NCI-H2196 treated with DMSO at 0.1 percent for 48 hours (cell line): ENCODE results near the gene ABCA1.
"Not testable (repeated sequence)": the region's sequence is repeated elsewhere in the genome, so short reads cannot be mapped to it uniquely, and the experiment has no call there.

Source experiments
- DNase-seq: peaks from one replicate; lab custom pipeline; 2025; ENCODE audit not compliant: unreplicated experiment; lab: John Stamatoyannopoulos, UW

The ABCA1 gene

GRCh38 chr9:104907278-104907951 lies 20.5 kb downstream of the ABCA1 start:
- DNase-seq = no peak

GRCh38 chr9:104906441-104907277 lies 21.3 kb downstream of the ABCA1 start:
- no peak for DNase-seq

GRCh38 chr9:104905931-104906330 lies 22.0 kb downstream of the ABCA1 start:
- DNase-seq = no peak

GRCh38 chr9:104905153-104905901 lies 22.6 kb downstream of the ABCA1 start:
- no peak for DNase-seq

GRCh38 chr9:104903609-104904008 lies 24.3 kb downstream of the ABCA1 start:
- DNase-seq = no peak

- DNase-seq = no peak
These were observed 27.1 kb downstream of the ABCA1 start for GRCh38 chr9:104900871-104901270.

GRCh38 chr9:104900324-104900723 lies 27.6 kb downstream of the ABCA1 start:
- no peak for DNase-seq

- no peak for DNase-seq
These were observed 28.2 kb downstream of the ABCA1 start for GRCh38 chr9:104899759-104900247.

GRCh38 chr9:104898376-104898775 lies 29.6 kb downstream of the ABCA1 start:
- DNase-seq = not testable (repeated sequence)

- no peak for DNase-seq
These were observed 31.8 kb downstream of the ABCA1 start for GRCh38 chr9:104896131-104896530.

- DNase-seq = no peak
These were observed 32.4 kb downstream of the ABCA1 start for GRCh38 chr9:104895572-104895971.

- DNase-seq = no peak
These were observed 35.3 kb downstream of the ABCA1 start for GRCh38 chr9:104892701-104893100.

- DNase-seq = no peak
These were observed 37.6 kb downstream of the ABCA1 start for GRCh38 chr9:104890433-104890770.

GRCh38 chr9:104885818-104886709 lies 41.9 kb downstream of the ABCA1 start:
- DNase-seq = no peak

- no peak for DNase-seq
These were observed 44.8 kb downstream of the ABCA1 start for GRCh38 chr9:104883169-104883568.

- no peak for DNase-seq
These were observed 45.4 kb downstream of the ABCA1 start for GRCh38 chr9:104882566-104882965.

GRCh38 chr9:104882086-104882485 lies 45.9 kb downstream of the ABCA1 start:
- DNase-seq = no peak

GRCh38 chr9:104879555-104880309 lies 48.2 kb downstream of the ABCA1 start:
- DNase-seq = no peak

GRCh38 chr9:104876587-104876986 lies 51.4 kb downstream of the ABCA1 start:
- no peak for DNase-seq

GRCh38 chr9:104875897-104876296 lies 52.1 kb downstream of the ABCA1 start:
- no peak for DNase-seq
